ENCODE data around the gene NFIX. TPM values are rescaled to one million over a fixed set of nuclear protein-coding genes. Genes with fewer than 3 reads are reported as not detected.

Gene NFIX
- total and polyA plus RNA-seq, 9 of the 15 experiments (the other 6 are each of a cell fraction or from before 2014, with no cell fraction given): 0.28 to 26.8 (median 5.4) TPM

- peak; percentile 82 for TF ChIP-seq AFF4 (CRISPR knock-in tag; IDR thresholded peaks at IDR 0.05)
- peak; percentile 49; the same call in 1 of the 2 replicates for TF ChIP-seq FOXJ2 (tag; IDR thresholded peaks at IDR 0.05)
- 0 out of 2 replicates have a peak, but pooled peaks have one; percentile 41 for TF ChIP-seq FOXP1 (CRISPR knock-in tag; IDR thresholded peaks at IDR 0.05)
- TF ChIP-seq SMC3 (conservative IDR thresholded peaks at IDR 0.05; ENCODE audit: insufficient read depth, low read depth, low read length): no peak
- TF ChIP-seq L3MBTL2 (IDR thresholded peaks at IDR 0.05): peak; percentile 79
- TF ChIP-seq HNRNPH1 (optimal IDR thresholded peaks at IDR 0.05; ENCODE audit: low read depth, low read length): no peak
- no peak for TF ChIP-seq MYBL2 (IDR thresholded peaks at IDR 0.05; ENCODE audit: low read depth)
- no peak for TF ChIP-seq MYBL2 (CRISPR knock-in tag; IDR thresholded peaks at IDR 0.05; ENCODE audit: borderline replicate concordance)
- peak; percentile 80 for TF ChIP-seq ZBTB33 (CRISPR knock-in tag; IDR thresholded peaks at IDR 0.05)
- TF ChIP-seq TFAP4 (CRISPR knock-in tag; IDR thresholded peaks at IDR 0.05; ENCODE audit: borderline replicate concordance): peak; percentile 96
- peak; percentile 56; the same call in 1 of the 2 replicates for TF ChIP-seq SREBF1 (IDR thresholded peaks at IDR 0.05; ENCODE audit: borderline replicate concordance, low read depth, low read length)
- TF ChIP-seq FOXM1 (IDR thresholded peaks at IDR 0.05; ENCODE audit: low read depth): peak; percentile 93
- 0 out of 2 replicates have a peak, but pooled peaks have one; percentile 78 for TF ChIP-seq FOXM1 (CRISPR knock-in tag; IDR thresholded peaks at IDR 0.05; ENCODE audit: low read depth)
- TF ChIP-seq ESRRA (IDR thresholded peaks at IDR 0.05; ENCODE audit: borderline replicate concordance, low read depth): peak; percentile 63; the same call in 1 of the 2 replicates
- no peak for TF ChIP-seq ZNF511 (CRISPR knock-in tag; IDR thresholded peaks at IDR 0.05)
- no peak for TF ChIP-seq ZNF778 (CRISPR knock-in tag; IDR thresholded peaks at IDR 0.05)
- peak; percentile 86; the same call in 1 of the 2 replicates for TF ChIP-seq CTBP1 (IDR thresholded peaks at IDR 0.05; ENCODE audit: borderline replicate concordance)
- peak; percentile 95 for TF ChIP-seq ETS1 (conservative IDR thresholded peaks at IDR 0.05; ENCODE audit: control insufficient read depth, low read depth, low read length)
Observed at GRCh38 chr19:13102666-13103580, 107.6 kb downstream of the NFIX start, which contains the start of gene LYL1 (continued).
